NOMO-1 treated with DMSO at 0.1 percent for 48 hours (cell line): ENCODE results near the gene RAPSN.

Experiments
- DNase-seq: peaks from one replicate; lab custom pipeline; 2025; ENCODE audit not compliant: unreplicated experiment; lab: John Stamatoyannopoulos, UW

Gene RAPSN

GRCh38 chr11:47466201-47466600 is 17.3 kb upstream of the RAPSN start:
- no peak for DNase-seq

- no peak for DNase-seq
Measured at GRCh38 chr11:47464483-47464882, 15.5 kb upstream of the RAPSN start.

- DNase-seq: no peak
Measured at GRCh38 chr11:47461876-47462275, 12.9 kb upstream of the RAPSN start.

DNA sequence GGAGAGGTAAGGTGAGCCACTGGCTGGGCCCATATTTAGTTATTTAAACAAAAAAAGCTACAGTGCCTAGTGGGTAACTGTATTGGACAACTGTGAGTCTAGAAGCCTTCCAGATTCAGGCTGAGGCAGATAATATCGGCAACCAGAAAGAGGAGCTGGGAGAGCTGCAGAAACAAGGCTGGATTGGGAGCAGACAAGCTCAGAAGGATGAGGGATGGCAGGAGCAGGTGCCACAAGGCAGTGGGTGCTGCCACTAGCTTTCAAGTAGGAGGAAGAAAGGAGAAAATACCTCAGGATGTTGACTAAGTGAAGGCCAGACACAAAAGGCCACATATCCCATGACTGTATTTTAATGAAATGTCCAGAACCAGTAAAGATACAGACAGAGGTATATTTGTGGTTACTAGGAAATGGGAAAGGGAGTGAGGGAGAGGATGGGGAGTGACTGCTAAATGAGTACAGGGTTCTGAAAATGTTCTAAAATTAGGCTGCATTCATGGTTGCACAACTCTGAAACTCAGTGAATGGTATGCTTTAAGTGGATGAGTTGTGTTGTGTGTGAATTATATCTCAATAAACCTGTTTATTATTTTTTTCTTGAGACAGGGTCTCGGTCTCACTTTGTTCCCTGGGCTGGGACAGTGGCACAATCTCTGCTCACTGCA is 11.8 kb upstream of the RAPSN start:
- no peak for DNase-seq

- DNase-seq: peak; percentile 88
Measured at GRCh38 chr11:47454258-47454671, 5.3 kb upstream of the RAPSN start.

- no peak for DNase-seq
Measured at GRCh38 chr11:47453365-47453764, 4.4 kb upstream of the RAPSN start.

DNA sequence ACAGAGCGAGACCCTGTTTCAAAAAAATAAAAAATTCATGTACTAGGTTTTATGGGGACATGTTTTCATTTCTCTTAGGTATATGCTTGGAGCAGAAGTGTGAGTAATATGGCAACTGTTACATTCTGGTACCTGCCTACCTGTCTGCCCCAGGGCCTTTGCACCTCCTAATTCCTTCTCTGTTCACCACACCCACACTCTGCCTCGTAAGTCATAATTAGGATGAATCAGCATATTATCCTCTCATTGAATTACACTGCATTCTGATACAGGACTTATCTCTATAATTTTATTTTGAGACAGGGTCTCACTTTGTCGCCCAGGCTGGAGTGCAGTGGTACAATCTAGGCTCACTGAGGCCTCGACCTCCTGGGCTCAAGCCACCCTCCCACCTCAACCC is 3.1 kb upstream of the RAPSN start:
- DNase-seq: no peak

- no peak for DNase-seq
Measured at GRCh38 chr11:47451436-47451835, 2.5 kb upstream of the RAPSN start.

- no peak for DNase-seq
Measured at GRCh38 chr11:47449541-47449940, 605 bp upstream of the RAPSN start.

DNA sequence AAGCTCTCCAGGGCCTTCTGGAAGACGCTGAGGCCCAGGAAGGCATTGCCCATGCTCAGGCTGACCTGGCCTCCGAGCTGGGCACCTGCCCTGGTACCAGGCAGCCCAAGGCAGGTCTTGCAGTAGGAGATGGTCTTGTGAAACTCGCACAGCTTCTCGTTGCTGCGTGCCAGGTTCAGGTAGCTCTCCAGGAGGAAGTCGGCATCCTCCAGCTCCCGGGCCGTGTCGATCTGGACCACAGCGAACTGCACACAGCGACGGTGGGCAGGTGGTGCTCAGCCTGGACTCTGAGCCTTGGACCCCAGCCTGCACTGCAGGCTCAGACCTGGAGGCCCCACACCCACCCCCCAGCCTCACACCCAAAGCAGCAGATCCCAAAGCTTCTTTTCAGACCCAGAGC is 1.0 kb downstream of the RAPSN start:
- DNase-seq: no peak

DNA sequence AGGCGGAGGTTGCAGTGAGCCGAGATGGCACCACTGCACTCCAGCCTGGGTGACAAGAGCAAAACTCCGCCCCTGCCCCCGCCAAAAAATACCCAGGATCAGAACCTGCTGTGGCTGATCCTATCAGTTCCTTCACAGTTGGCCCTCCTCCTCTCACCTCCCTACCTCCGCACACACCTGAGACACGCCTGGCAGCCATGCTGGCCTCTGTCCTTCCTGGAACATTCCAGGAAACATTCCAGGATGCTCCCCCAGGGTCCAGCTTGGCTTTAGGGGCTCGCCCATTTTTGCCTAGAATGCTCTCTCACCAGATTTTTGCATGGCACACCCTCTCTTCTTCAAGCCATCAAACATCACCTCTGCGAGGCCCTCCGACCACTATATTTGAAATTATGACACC is 2.1 kb downstream of the RAPSN start:
- no peak for DNase-seq

- no peak for DNase-seq
Measured at GRCh38 chr11:47445840-47446239, 3.1 kb downstream of the RAPSN start.

- DNase-seq: no peak
Measured at GRCh38 chr11:47443817-47444216, 5.1 kb downstream of the RAPSN start.

DNA sequence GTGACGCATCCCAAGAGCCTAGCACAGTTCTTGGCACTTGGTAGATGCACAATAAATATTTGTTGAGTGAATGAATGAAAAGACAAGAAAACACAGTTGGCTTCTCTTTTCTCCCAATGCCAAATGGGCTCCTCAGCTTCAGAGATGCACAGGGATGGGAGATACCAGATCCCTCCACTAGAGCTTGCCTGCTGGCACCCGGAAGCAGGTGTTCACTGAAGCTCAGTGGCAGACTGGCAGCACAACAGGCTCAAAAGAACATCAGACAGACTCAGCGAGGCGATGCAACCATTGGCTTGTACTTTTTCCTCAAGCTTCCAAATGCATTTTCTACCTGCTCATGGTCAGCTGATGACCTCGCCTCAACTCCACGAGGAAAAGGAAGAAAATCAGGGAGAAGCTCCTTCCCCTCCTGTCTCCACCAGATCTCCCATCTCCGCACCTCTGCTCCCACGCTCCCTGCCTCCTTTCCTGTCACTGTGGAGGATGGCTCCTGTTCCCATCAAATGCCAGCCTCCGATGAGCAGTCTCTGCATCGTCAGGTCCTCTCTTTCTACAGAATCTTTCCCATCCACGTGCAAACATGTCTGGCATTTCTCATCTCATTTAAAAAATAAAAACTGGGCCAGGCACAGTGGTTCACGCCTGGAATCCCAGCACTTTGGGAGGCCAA is 5.8 kb downstream of the RAPSN start:
- no peak for DNase-seq

GRCh38 chr11:47442514-47442913 is 6.4 kb downstream of the RAPSN start:
- DNase-seq: no peak

- no peak for DNase-seq
Measured at GRCh38 chr11:47441421-47441820, 7.5 kb downstream of the RAPSN start.

DNA sequence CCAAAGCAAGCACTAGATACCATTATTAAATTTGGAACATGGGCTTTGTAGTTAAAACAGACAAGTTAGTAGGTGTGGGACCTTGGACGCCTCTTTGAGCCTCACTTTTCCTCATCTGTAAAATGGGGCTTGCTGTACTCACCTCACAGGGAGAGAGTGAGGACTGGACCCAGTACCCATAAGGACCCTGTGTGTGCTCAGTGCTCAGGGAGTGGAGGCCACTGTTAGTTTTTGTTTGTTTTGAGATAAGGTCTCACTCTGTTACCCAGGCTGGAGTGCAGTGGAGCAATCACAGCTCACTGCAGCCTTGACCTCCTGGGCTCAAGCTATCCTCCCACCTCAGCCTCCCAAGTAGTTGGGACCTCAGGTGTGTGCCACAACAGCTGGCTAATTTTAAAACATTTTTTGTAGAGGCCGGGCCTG is 8.9 kb downstream of the RAPSN start:
- no peak for DNase-seq

DNA sequence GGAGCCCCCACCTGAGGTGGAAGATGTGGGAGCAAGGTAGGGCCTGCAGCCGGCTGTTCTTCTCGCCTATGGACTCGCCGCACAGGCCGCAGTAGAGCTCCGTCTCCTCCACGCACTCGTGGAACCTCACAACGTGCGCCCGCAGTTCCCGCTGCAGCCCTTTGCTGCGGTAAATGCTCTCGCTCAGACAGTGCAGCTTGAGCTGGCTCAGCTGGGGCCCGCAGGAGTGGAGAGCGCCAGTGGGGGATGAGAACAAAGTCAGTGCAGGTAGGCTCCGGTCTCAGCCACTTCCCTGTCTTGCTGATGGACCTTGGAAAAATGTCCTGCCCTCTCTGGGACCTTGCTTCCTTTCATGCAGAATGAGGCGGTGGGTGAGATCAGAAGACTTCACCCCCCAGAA is 10.2 kb downstream of the RAPSN start:
- no peak for DNase-seq

DNA sequence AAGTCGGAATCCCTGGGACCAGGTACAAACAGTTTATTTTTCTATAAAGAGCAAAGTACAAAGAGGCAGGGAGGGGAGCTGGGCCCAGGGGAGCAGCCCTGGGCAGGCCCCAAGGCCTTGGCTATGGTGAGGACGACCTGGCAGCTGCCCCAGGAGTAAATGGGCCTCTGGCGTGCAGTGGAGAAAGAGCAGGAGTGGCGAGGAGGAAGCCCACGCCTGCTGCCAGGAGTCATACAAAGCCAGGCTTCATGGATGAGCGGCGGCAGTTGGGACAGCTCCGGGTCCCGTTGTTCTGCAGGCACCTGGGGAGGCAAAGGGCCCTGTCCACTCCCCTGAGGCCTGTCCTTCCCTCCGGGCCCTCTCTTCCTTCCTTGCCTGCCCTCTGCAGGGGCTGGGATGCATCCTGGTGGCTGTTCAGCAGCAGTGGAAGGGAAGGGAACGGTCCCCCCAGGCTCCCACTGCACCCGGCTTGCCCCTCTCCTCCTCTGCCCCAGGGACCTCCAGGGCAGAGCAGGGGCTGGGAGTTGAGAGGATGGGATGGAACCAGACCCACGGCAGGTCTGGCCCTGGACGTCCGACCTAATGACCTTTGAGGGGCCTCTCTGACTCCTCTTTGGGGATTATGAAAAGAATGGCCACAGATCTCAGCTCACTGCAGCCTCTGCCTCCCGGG is 11.1 kb downstream of the RAPSN start:
- DNase-seq: no peak

- DNase-seq: no peak
Measured at GRCh38 chr11:47437218-47437745, 11.7 kb downstream of the RAPSN start.

- no peak for DNase-seq
Measured at GRCh38 chr11:47436726-47437125, 12.2 kb downstream of the RAPSN start.

DNA sequence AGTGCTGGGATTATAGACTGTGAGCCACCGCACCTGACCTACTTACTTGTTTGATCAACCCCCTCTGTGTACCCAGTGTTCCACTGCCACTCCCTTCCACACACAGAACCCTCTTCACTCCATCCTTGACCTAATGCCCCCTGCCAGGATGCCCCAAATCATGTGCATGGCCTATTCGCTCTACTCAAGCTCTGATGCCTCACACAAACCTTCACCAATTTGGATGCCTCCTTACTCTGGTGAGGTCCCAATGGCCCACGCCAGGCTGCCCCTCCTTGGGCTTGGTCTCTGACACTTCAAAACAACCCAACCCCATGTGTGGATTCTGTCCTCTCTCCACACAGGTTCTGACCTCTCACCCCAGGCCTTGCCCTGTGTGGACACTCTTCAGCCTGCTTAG is 13.2 kb downstream of the RAPSN start:
- no peak for DNase-seq
